ENCODE results near the gene HEG1. TPM values are rescaled to one million over a fixed set of nuclear protein-coding genes. Genes with fewer than 3 reads are reported as not detected.
A peak's percentile ranks its signal among the peaks of the same experiment; 100 is the strongest.

Gene HEG1
- total and polyA plus RNA-seq, 4 donors: 20.2 to 32.5 (median 26.3) TPM

DNA sequence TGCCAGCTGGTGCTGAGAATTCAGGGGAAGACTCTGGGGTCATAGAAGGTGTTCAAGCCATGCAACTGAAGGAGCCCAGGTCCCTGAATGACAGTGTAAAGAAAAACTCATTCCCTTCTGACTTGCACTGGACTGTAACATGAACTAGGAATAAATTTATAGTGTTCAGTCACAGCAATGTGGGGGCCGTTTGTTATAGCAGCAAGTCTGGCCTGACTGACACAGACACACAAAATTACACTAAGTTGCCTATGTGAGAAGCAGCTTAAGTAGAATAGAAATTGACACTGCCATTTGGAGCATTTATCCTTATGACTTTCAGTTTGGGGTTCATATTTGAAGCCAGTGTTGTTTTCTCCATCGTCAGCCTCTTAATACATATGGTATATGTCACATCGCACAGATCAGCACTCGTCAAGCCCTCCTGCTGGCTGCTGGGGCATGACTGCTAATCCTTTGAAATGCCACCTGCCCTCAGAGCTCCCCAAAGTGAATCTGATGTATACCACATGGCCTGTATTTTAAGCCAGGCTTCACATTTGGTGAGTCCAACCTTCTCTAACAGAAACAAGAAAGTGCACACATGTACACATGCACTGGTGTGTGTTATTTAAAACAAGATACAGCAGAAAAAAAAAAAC lies 17.1 kb upstream of the HEG1 start:
- Histone ChIP-seq H3K27ac (ENCODE audit: low read depth, low read length) (no peak overlapping the region), H3K4me3 (ENCODE audit: low read depth, low read length) (no peak overlapping the region), H3K27me3 (ENCODE audit: control insufficient read depth, insufficient read depth, low read length) (no peaks in the 10 kb centered on the region), H3K4me1 (ENCODE audit: control insufficient read depth, insufficient read depth, low read length) (no peaks in the 10 kb centered on the region), H3K9me3 (ENCODE audit: control insufficient read depth, insufficient read depth, low read length) (no peaks in the 10 kb centered on the region), H3K36me3 (ENCODE audit: control insufficient read depth, insufficient read depth, low read length) (no peaks in the 10 kb centered on the region)
- 81% methylated on average over 3 of the region's 4 CpGs for WGBS (ENCODE audit: insufficient coverage)
- peak in 2 of 6 donors; percentile 16 to 87 for DNase-seq (ENCODE audit: low read depth in 4 of 6, low spot score in 6 of 6)

DNA sequence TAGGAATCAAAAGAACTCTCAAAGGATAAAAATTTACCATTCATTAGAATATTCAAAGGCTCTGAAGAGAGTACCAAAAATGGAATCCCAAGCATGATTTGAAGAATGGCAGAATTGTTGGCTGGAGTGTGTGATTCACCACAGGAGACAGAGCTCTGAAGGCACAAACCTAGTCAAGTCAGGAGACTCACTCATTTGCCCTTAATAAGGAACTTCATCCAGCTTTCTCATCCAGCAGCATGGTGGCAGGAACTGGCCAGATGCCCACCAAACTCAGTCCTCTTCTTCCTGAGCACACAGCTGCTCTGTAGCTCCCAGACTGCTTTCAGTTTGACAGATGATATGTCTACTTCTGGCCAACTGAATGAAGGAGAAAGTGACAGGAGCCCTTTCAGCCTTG lies 16.5 kb upstream of the HEG1 start:
- DNase-seq (ENCODE audit: low read depth in 4 of 6, low spot score in 6 of 6): no peak
- no peak overlapping the region for H3K27ac ChIP-seq (ENCODE audit: low read depth, low read length)

DNA sequence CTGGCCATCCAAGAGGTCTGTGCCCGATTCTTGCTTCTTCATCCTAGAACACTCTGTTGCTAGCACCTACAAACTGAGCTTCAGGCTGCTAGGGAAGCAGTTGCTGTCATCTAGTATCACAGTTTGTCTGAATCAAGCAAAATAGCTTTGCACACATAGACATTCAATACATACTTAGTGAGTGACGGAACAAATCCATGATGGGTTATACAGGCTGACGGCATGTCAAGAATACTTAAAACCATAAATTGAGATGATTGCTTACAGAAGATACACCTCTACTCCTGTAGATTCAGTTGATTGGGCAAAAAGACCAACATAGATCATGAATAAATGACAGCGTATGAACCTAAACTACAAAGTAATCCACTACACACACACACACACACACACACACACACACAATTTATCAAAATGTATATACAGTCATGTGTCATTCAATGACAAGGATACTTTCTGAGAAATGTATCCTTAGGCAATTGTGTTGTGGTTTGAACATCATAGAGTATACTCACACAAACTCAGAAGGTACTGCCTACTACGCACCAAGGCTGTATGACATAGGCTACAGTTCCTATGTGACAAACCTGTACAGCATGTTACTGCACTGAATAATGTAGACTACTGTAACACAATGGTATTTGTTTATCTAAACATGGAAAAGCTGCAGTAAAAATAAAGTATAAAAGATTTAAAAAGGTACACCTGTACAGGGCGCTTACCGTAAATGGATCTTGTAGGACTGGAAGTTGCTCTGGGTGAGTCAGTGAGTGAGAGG lies 14.4 kb upstream of the HEG1 start:
- Histone ChIP-seq H3K9me3 (ENCODE audit: control insufficient read depth, insufficient read depth, low read length) (no peaks in the 10 kb centered on the region), H3K36me3 (ENCODE audit: control insufficient read depth, insufficient read depth, low read length) (no peaks in the 10 kb centered on the region), H3K4me3 (ENCODE audit: low read depth, low read length) (no peak overlapping the region), H3K27me3 (ENCODE audit: control insufficient read depth, insufficient read depth, low read length) (no peaks in the 10 kb centered on the region), H3K27ac (ENCODE audit: low read depth, low read length) (no peak overlapping the region), H3K4me1 (ENCODE audit: control insufficient read depth, insufficient read depth, low read length) (no peaks in the 10 kb centered on the region)
- no peak for DNase-seq (ENCODE audit: low read depth in 4 of 6, low spot score in 6 of 6)
- WGBS (ENCODE audit: insufficient coverage): 97% methylated on average over 5 of the region's 7 CpGs

More for the DNA sequence above, 16.5 kb upstream of the HEG1 start:
- H3K4me3 ChIP-seq (ENCODE audit: low read depth, low read length): no peak overlapping the region
- no peaks in the 10 kb centered on the region for H3K9me3 ChIP-seq (ENCODE audit: control insufficient read depth, insufficient read depth, low read length)
- H3K4me1 ChIP-seq (ENCODE audit: control insufficient read depth, insufficient read depth, low read length): no peaks in the 10 kb centered on the region
- H3K36me3 ChIP-seq (ENCODE audit: control insufficient read depth, insufficient read depth, low read length): no peaks in the 10 kb centered on the region
- no peaks in the 10 kb centered on the region for H3K27me3 ChIP-seq (ENCODE audit: control insufficient read depth, insufficient read depth, low read length)

DNA sequence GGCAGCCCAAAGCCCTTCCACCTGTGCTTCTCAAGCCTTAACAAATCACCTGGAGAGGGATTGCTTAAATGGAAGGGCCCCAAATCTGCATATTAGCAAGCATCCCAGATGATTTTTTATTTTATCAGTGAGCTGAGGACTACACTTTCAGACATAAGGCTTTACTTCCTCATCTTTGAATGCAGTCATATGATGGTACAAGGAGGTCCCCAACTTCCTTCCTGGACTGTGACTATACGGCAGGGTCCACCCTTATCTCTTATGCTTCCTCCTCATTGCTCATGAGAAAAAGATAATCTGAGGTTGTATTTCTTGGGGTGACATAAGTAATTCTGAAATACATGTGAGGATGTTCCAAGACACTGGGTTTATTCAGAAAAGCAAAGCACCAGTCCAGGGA lies 13.7 kb upstream of the HEG1 start:
- Histone ChIP-seq H3K9me3 (ENCODE audit: control insufficient read depth, insufficient read depth, low read length) (no peaks in the 10 kb centered on the region), H3K36me3 (ENCODE audit: control insufficient read depth, insufficient read depth, low read length) (no peaks in the 10 kb centered on the region), H3K27ac (ENCODE audit: low read depth, low read length) (no peak overlapping the region), H3K4me3 (ENCODE audit: low read depth, low read length) (no peak overlapping the region), H3K4me1 (ENCODE audit: control insufficient read depth, insufficient read depth, low read length) (no peaks in the 10 kb centered on the region), H3K27me3 (ENCODE audit: control insufficient read depth, insufficient read depth, low read length) (no peaks in the 10 kb centered on the region)
- WGBS (ENCODE audit: insufficient coverage): no CpG with 5 or more reads among the region's 1 CpG
- DNase-seq (ENCODE audit: low read depth in 4 of 6, low spot score in 6 of 6): no peak

DNA sequence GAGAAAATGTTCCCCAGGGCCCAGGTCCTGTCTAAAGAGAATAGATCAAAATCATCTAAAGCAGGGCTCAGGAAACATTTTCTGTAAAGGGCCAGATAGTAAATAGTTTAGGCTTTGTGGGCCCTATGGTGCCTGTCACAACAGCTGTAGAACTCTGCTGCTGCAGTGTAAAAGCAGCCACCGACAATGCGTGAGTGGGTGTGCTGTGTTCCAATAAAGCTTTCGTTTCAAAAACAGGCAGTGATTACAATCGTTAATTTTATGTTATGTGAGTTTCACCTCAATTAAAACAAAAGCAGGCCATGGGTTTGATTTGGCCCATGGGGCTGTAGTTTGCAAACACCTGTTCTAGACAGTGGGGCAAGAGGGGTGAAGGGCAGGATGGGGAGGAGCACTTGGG lies 12.5 kb upstream of the HEG1 start:
- H3K4me1 ChIP-seq (ENCODE audit: control insufficient read depth, insufficient read depth, low read length): no peaks in the 10 kb centered on the region
- H3K36me3 ChIP-seq (ENCODE audit: control insufficient read depth, insufficient read depth, low read length): no peaks in the 10 kb centered on the region
- DNase-seq (ENCODE audit: low read depth in 4 of 6, low spot score in 6 of 6): no peak
- no peaks in the 10 kb centered on the region for H3K9me3 ChIP-seq (ENCODE audit: control insufficient read depth, insufficient read depth, low read length)
- 93% methylated on average over 3 of the region's 4 CpGs for WGBS (ENCODE audit: insufficient coverage)
- no peak overlapping the region for H3K4me3 ChIP-seq (ENCODE audit: low read depth, low read length)
- H3K27me3 ChIP-seq (ENCODE audit: control insufficient read depth, insufficient read depth, low read length): no peaks in the 10 kb centered on the region
- H3K27ac ChIP-seq (ENCODE audit: low read depth, low read length): no peak overlapping the region

DNA sequence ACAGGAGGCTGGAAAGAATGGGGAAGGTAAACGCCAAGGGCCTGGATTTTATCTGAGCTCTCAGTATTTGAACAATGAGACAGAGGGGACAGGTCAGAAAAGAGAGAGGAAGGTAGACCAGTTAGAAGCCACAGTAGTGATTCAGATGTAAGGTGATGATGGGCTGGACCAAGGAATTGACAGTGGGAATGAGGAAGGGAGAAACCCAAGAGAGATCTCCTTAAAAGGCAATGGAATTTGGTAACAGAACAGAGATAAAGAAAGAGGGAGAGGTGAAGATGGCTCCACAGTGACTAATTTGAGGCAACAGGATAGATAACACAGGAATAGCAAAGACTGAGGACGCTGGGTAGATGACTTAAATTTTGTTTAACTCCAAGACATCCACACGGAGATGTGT lies 11.4 kb upstream of the HEG1 start:
- WGBS (ENCODE audit: insufficient coverage): 94% methylated on average over 2 of the region's 3 CpGs
- no peak for DNase-seq (ENCODE audit: low read depth in 4 of 6, low spot score in 6 of 6)
- Histone ChIP-seq H3K4me1 (ENCODE audit: control insufficient read depth, insufficient read depth, low read length) (no peaks in the 10 kb centered on the region), H3K9me3 (ENCODE audit: control insufficient read depth, insufficient read depth, low read length) (no peaks in the 10 kb centered on the region), H3K27ac (ENCODE audit: low read depth, low read length) (no peak overlapping the region), H3K36me3 (ENCODE audit: control insufficient read depth, insufficient read depth, low read length) (no peaks in the 10 kb centered on the region), H3K4me3 (ENCODE audit: low read depth, low read length) (no peak overlapping the region), H3K27me3 (ENCODE audit: control insufficient read depth, insufficient read depth, low read length) (no peaks in the 10 kb centered on the region)

DNA sequence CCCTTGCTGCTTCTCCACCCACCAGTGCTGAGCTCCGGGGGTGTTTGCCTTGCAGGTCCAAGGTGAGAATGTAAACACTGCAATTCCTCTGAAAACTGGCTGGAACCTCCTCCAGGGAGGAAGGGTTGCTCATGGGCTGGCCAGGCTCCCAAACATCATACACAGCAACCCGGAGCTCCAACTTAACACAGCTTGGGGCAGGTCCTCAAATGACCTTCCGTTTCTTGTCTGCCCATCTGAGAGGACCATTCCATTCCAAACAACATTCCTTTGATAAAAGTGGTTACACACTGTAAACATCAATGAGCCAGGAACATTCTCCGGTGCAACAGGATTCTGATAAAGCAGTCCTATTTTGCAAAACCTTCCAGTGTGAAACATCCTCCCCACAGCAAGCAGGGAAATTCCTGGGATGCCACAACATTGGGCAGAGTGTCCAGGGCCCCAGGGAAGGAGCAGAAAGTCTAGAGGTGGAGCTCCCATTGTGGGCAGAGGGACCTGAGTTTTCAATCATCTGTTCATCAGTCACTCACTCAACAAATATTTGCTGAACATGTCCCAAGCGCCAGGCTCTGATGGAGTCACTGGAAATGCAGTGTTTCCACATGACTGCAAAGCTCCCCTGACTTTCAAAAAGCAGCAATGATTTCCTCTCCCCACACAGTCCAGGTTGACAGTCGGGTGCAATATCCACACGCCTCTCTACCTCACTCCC lies 7.3 kb upstream of the HEG1 start:
- DNase-seq (ENCODE audit: low read depth in 4 of 6, low spot score in 6 of 6): no peak
- H3K4me3 ChIP-seq (ENCODE audit: low read depth, low read length): no peak overlapping the region
- no peak overlapping the region for H3K27ac ChIP-seq (ENCODE audit: low read depth, low read length)
- no peaks in the 10 kb centered on the region for H3K9me3 ChIP-seq (ENCODE audit: control insufficient read depth, insufficient read depth, low read length)
- H3K36me3 ChIP-seq (ENCODE audit: control insufficient read depth, insufficient read depth, low read length): no peaks in the 10 kb centered on the region
- H3K4me1 ChIP-seq (ENCODE audit: control insufficient read depth, insufficient read depth, low read length): no peaks in the 10 kb centered on the region
- WGBS (ENCODE audit: insufficient coverage): 81% methylated on average over 6 of the region's 7 CpGs
- H3K27me3 ChIP-seq (ENCODE audit: control insufficient read depth, insufficient read depth, low read length): peaks cover 5% of the 10 kb centered on the region

DNA sequence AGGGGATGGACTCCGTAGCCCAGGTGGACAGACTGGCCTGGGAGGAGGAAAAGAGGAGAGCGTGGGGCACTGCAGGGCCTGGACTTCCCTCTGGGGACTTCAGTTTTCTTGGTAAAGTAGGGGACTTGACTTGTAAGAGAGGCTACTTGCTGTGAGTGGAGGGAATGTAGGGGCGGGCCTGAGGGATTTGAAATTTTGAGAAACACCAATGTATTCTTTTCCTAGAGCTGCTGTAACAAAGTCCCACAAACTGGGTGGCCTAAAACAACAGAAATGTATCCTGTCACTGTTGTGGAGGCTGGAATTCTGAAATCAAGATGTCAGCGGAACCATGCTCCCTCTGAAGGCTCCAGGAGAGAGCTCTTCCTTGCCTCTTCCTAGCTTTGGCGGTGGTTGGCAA lies 5.8 kb upstream of the HEG1 start:
- H3K4me1 ChIP-seq (ENCODE audit: control insufficient read depth, insufficient read depth, low read length): no peaks in the 10 kb centered on the region
- H3K9me3 ChIP-seq (ENCODE audit: control insufficient read depth, insufficient read depth, low read length): no peaks in the 10 kb centered on the region
- no peak for DNase-seq (ENCODE audit: low read depth in 4 of 6, low spot score in 6 of 6)
- H3K36me3 ChIP-seq (ENCODE audit: control insufficient read depth, insufficient read depth, low read length): no peaks in the 10 kb centered on the region
- 74% methylated on average over 4 of the region's 5 CpGs for WGBS (ENCODE audit: insufficient coverage)
- H3K27me3 ChIP-seq (ENCODE audit: control insufficient read depth, insufficient read depth, low read length): peaks cover 5% of the 10 kb centered on the region
- no peak overlapping the region for H3K27ac ChIP-seq (ENCODE audit: low read depth, low read length)
- no peak overlapping the region for H3K4me3 ChIP-seq (ENCODE audit: low read depth, low read length)

DNA sequence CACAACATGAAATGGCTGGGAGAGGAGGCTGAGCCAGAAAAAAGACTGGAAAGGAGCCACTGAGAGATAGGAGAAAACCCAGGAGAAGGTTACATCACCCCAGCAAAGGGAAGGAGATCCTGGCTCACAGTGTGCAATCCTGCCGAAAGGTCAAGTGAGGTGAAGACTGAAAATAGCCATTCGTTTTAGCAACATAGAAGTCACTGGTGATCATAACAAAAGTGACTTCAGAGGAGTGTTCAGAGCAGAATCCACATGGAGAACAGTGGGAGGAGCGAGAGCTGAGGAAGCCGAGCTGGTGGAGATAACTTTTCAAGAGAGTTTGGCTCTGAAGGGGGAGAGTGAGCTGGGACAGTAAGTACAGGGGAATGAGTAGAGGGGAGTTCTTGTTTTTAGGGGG lies 5.4 kb upstream of the HEG1 start:
- WGBS (ENCODE audit: insufficient coverage): 90% methylated on average over 4 of the region's 4 CpGs
- Histone ChIP-seq H3K9me3 (ENCODE audit: control insufficient read depth, insufficient read depth, low read length) (no peaks in the 10 kb centered on the region), H3K4me3 (ENCODE audit: low read depth, low read length) (no peak overlapping the region), H3K27me3 (ENCODE audit: control insufficient read depth, insufficient read depth, low read length) (peaks cover 5% of the 10 kb centered on the region), H3K36me3 (ENCODE audit: control insufficient read depth, insufficient read depth, low read length) (no peaks in the 10 kb centered on the region), H3K27ac (ENCODE audit: low read depth, low read length) (no peak overlapping the region), H3K4me1 (ENCODE audit: control insufficient read depth, insufficient read depth, low read length) (peaks cover 4% of the 10 kb centered on the region)
- no peak for DNase-seq (ENCODE audit: low read depth in 4 of 6, low spot score in 6 of 6)

Measured in spinal cord (tissue), 10 donors.